Coronary artery (tissue), 2 donors: ENCODE measurements around the gene TANC1.

Experiments
- DNase-seq: peaks from one replicate; pipeline ENCODE4 v3.0.0-alpha.2; 2017; ENCODE audit warnings: low spot score
- H3K27ac ChIP-seq, 2 donors: fragments of 200-600 bp; sonication (generic); one replicate each; pipeline ENCODE4 v1.5.1; 2016 to 2019
- H3K4me3 ChIP-seq: fragments of 200-600 bp; sonication (generic); 2 replicates; pipeline ENCODE4 v1.5.1; 2016; ENCODE audit warnings: mild to moderate bottlenecking, moderate library complexity
- CTCF ChIP-seq: fragments of 200-600 bp; sonication (generic); IDR thresholded peaks from one replicate; pipeline ENCODE4 v1.5.1; 2019; ENCODE audit warnings: antibody characterized with exemption

Gene TANC1

GRCh38 chr2:159082119-159082518 lies 113.7 kb downstream of the TANC1 start:
- no peak for TF ChIP-seq CTCF
- DNase-seq = no peak
- no peak overlapping the region for H3K27ac ChIP-seq
- no peak overlapping the region for H3K4me3 ChIP-seq

DNA sequence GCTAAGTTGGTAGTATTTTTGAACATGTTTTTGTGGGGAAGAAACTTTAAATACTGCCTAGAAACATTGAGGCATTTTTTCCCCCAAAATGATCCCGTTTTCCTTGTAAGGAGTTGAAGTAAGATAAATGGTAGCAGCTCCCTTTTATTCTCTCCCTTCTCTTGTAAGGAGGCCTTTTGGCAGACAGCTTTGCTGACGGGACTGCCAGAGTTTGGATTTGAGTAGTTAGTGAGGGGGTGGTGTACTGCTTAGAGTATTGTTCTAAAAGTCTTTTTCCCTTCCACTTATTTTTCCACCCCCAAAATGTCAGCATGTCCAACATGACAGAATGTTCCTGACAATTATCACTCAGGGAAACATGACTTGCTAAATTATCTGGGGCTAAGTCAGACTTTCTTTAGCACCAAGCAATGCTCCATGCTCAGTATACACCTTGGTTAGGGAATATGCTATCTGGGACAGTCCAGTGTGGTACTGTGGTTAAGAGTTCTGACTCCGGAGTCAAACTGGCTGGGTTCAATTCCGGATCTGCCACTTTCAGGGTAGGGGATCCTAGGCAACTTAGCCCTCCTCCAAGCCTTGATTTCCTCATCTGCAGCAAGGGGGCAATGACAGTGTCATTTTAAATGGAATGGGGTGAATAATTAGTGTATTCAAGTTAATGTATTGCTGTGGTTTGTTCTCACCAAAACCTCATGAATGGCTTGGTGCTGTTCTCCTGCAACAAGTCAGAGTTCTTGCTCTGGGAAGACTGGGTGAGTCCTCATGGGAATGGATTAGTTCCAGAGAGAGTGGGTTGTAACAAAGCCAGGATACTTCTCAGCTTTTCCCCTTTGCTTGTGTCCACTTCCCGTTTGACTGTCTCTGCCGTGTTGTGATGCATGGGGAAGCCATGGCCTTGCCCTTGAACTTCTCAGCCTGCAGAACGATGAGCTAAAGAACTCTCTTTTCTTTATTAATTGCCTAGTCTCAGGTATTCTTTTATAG lies 116.2 kb downstream of the TANC1 start:
- no peak for TF ChIP-seq CTCF
- H3K4me3 ChIP-seq = peak overlapping the region; percentile 30
- DNase-seq = no peak
- peak overlapping the region; percentile 70 to 89 for H3K27ac ChIP-seq

GRCh38 chr2:159086342-159086741 lies 117.9 kb downstream of the TANC1 start:
- no peak for DNase-seq
- Histone ChIP-seq H3K27ac (peak overlapping the region; percentile 15 to 89), H3K4me3 (no peak overlapping the region)
- TF ChIP-seq CTCF = no peak

- H3K27ac ChIP-seq = peak overlapping the region; percentile 15 to 42
- no peak for TF ChIP-seq CTCF
- DNase-seq = no peak
These were observed 118.4 kb downstream of the TANC1 start for GRCh38 chr2:159086826-159087225.

GRCh38 chr2:159088906-159089305 lies 120.5 kb downstream of the TANC1 start:
- no peak for DNase-seq
- Histone ChIP-seq H3K27ac (peak overlapping the region; percentile 52 to 69), H3K4me3 (no peak overlapping the region)
- TF ChIP-seq CTCF = no peak

More at GRCh38 chr2:159086826-159087225, 118.4 kb downstream of the TANC1 start:
- no peak overlapping the region for H3K4me3 ChIP-seq

DNA sequence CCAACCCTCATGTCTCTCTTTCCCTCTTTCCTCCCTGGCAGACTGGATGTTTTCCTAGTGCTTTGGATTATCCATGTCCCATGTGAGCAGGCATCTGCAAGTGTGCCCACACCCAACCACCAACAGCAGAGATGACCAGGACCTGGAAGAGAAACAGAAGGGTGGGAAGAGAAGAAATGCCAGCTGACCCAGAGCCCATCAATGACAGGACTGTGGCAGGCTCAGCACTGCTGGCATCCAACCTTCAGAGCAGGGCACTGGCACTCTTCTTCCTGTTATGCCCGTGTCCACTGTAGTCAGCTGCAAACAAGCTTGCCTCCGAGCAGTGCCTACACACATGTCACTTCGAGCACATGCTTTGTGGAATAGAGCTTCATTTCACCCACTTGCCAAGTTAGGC lies 121.1 kb downstream of the TANC1 start:
- TF ChIP-seq CTCF = no peak
- no peak overlapping the region for H3K4me3 ChIP-seq
- no peak for DNase-seq
- peak overlapping the region; percentile 52 to 84 for H3K27ac ChIP-seq
